K562 (cell line): ENCODE measurements around the gene ALDH16A1. TPM values are rescaled to one million over a fixed set of nuclear protein-coding genes. Genes with fewer than 3 reads are reported as not detected.

Experiments used
- DPF2 ChIP-seq: fragments of 450-650 bp; IDR thresholded peaks from 2 replicates; pipeline ENCODE4 v1.6.1; 2016
- EP400 ChIP-seq: fragments of 450-650 bp; IDR thresholded peaks from 2 replicates; pipeline ENCODE4 v1.6.1; 2017; ENCODE audit warnings: antibody characterized with exemption, mild to moderate bottlenecking, moderate library complexity
- FOXK2 ChIP-seq, 2 experiments: fragments of 450-650 bp; IDR thresholded peaks in 1 of 2; conservative IDR thresholded peaks in 1 of 2; 2 replicates each; pipeline ENCODE4 v1.6.1; 2016; ENCODE audit warnings: low read depth in 2 of 2, mild to moderate bottlenecking in 1 of 2
- FOXM1 ChIP-seq, 2 experiments: fragments of 450-650 bp in 1 of 2; sonication (generic) in 1 of 2; formaldehyde crosslinking in 1 of 2; IDR thresholded peaks; 2 replicates each; pipeline versions ENCODE4 v1.6.1 to v1.9.0; 2017 to 2022; ENCODE audit warnings: low read depth in 2 of 2, mild to moderate bottlenecking in 2 of 2, missing genetic modification reagents in 1 of 2, moderate library complexity in 1 of 2
- GTF2B ChIP-seq: IDR thresholded peaks from 2 replicates; pipeline ENCODE4 v1.6.1; 2011; ENCODE audit not compliant: insufficient read length; ENCODE audit errors: extremely low read depth
- HOMEZ ChIP-seq: fragments of 250-450 bp; sonication (Bioruptor Pico); IDR thresholded peaks from 2 replicates; pipeline ENCODE4 v1.4.0; 2020; ENCODE audit warnings: mild to moderate bottlenecking, moderate library complexity
- KAT2B ChIP-seq: IDR thresholded peaks from one replicate; pipeline ENCODE4 v1.6.1; 2012; ENCODE audit warnings: low read depth, mild to moderate bottlenecking, control low read depth, inconsistent platforms, low read length, moderate library complexity
- OTX1 ChIP-seq: fragments of 450-650 bp; formaldehyde crosslinking; IDR thresholded peaks from 2 replicates; pipeline ENCODE4 v1.4.0; 2022; ENCODE audit warnings: mild to moderate bottlenecking
- PPARD ChIP-seq: fragments of 250-450 bp; sonication (Bioruptor Pico); IDR thresholded peaks from 2 replicates; pipeline ENCODE4 v1.8.0; 2022; ENCODE audit warnings: inconsistent platforms, mild to moderate bottlenecking, moderate library complexity
- SUPT5H ChIP-seq: fragments of 450-650 bp; IDR thresholded peaks from 2 replicates; pipeline ENCODE4 v1.6.1; 2016
- TCFL5 ChIP-seq: fragments of 250-450 bp; sonication (Bioruptor Pico); conservative IDR thresholded peaks from 2 replicates; pipeline ENCODE4 v1.6.1; 2021; ENCODE audit warnings: mild to moderate bottlenecking, moderate library complexity, matching md5 sums
- ZNF12 ChIP-seq: sonication (generic); formaldehyde crosslinking; IDR thresholded peaks from 2 replicates; pipeline ENCODE4 v1.4.0; 2020; ENCODE audit warnings: mild to moderate bottlenecking, missing genetic modification reagents
- ZNF140 ChIP-seq: fragments of 250-450 bp; sonication (Bioruptor Pico); IDR thresholded peaks from 2 replicates; pipeline ENCODE4 v1.8.0; 2021; ENCODE audit warnings: moderate library complexity, mild to moderate bottlenecking, inconsistent platforms
- ZNF639 ChIP-seq, 2 experiments: fragments of 200-800 bp in 1 of 2; sonication (Bioruptor generic) in 1 of 2; sonication (generic) in 1 of 2; formaldehyde crosslinking in 1 of 2; IDR thresholded peaks in 1 of 2; conservative IDR thresholded peaks in 1 of 2; 2 replicates each; pipeline versions ENCODE4 v1.5.0 to v1.6.1; 2016 to 2020; ENCODE audit warnings: missing compliant biosample characterization in 1 of 2, missing genetic modification characterization in 1 of 2, missing genetic modification reagents in 1 of 2
- ZNF77 ChIP-seq: fragments of 250-450 bp; sonication (Bioruptor Pico); IDR thresholded peaks from 2 replicates; pipeline ENCODE4 v1.5.0; 2020
- polyA plus RNA-seq, 8 experiments: library from polyadenylated mRNA; depleted of rRNA in 4 of 8; stranded (reverse) in 5 of 8; unstranded in 3 of 8; fragments of >200 nt; fragmentation: Nextera tagmentation in 2 of 8; fragmentation: Illumina TruSeq in 1 of 8; extraction: Ambion mirVana in 2 of 8; extraction: Trizol in 1 of 8; gene quantifications; 2 replicates each; pipeline versions ENCODE4 v1.2.1 to v1.2.3, GENCODE V29; 2011 to 2014; ENCODE audit warnings: inconsistent platforms in 1 of 8, missing spikeins in 1 of 8
- total RNA-seq, 7 experiments: library from RNA; depleted of rRNA in 6 of 7; stranded (reverse); fragments of >200 nt in 6 of 7; fragmentation: Illumina TruSeq in 2 of 7; extraction: Trizol in 2 of 7; gene quantifications; 2 replicates each; pipeline versions ENCODE4 v1.2.1 to v1.2.3, GENCODE V29; 2011 to 2021; ENCODE audit warnings: low replicate concordance in 1 of 7
- TF ChIP-seq, protein P1 (sequence below): fragments of 450-650 bp; formaldehyde crosslinking; IDR thresholded peaks from 2 replicates; pipeline ENCODE4 v1.4.0; 2020; ENCODE audit warnings: mild to moderate bottlenecking
- TF ChIP-seq, protein P2 (sequence below): fragments of 200-400 bp; formaldehyde crosslinking; IDR thresholded peaks from 2 replicates; pipeline ENCODE4 v1.6.1; 2017; ENCODE audit warnings: mild to moderate bottlenecking, low read depth, low read length, moderate library complexity
- TF ChIP-seq, protein P3 (sequence below): fragments of 250-450 bp; sonication (Bioruptor Pico); IDR thresholded peaks from 2 replicates; pipeline ENCODE4 v1.4.0; 2020; ENCODE audit warnings: mild to moderate bottlenecking

ALDH16A1 gene
- total and polyA plus RNA-seq, 9 of the 15 experiments (the other 6 are each of a cell fraction or from before 2014, with no cell fraction given): 2.2 to 52.2 (median 7.6) TPM

- no peak for TF ChIP-seq HOMEZ (CRISPR knock-in tag)
- peak in 1 of 2 experiments; percentile 92; a peak in 2 of 4 replicates for TF ChIP-seq ZNF639 (CRISPR knock-in tag; conservative IDR thresholded peaks at IDR 0.05 in 1 of 2, IDR thresholded peaks at IDR 0.05 in 1 of 2)
- TF ChIP-seq, protein P1, sequence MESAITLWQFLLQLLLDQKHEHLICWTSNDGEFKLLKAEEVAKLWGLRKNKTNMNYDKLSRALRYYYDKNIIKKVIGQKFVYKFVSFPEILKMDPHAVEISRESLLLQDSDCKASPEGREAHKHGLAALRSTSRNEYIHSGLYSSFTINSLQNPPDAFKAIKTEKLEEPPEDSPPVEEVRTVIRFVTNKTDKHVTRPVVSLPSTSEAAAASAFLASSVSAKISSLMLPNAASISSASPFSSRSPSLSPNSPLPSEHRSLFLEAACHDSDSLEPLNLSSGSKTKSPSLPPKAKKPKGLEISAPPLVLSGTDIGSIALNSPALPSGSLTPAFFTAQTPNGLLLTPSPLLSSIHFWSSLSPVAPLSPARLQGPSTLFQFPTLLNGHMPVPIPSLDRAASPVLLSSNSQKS (CRISPR knock-in tag): no peak
- no peak for TF ChIP-seq GTF2B
- TF ChIP-seq EP400: peak; percentile 85
- TF ChIP-seq, protein P2, sequence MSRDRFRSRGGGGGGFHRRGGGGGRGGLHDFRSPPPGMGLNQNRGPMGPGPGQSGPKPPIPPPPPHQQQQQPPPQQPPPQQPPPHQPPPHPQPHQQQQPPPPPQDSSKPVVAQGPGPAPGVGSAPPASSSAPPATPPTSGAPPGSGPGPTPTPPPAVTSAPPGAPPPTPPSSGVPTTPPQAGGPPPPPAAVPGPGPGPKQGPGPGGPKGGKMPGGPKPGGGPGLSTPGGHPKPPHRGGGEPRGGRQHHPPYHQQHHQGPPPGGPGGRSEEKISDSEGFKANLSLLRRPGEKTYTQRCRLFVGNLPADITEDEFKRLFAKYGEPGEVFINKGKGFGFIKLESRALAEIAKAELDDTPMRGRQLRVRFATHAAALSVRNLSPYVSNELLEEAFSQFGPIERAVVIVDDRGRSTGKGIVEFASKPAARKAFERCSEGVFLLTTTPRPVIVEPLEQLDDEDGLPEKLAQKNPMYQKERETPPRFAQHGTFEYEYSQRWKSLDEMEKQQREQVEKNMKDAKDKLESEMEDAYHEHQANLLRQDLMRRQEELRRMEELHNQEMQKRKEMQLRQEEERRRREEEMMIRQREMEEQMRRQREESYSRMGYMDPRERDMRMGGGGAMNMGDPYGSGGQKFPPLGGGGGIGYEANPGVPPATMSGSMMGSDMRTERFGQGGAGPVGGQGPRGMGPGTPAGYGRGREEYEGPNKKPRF: no peak
- peak; percentile 26 to 54; a peak in 1 of 4 replicates for TF ChIP-seq FOXK2 (conservative IDR thresholded peaks at IDR 0.05 in 1 of 2, IDR thresholded peaks at IDR 0.05 in 1 of 2; ENCODE audit: low read depth in 2 of 2)
- no peak for TF ChIP-seq ZNF140 (CRISPR knock-in tag)
- no peak for TF ChIP-seq FOXM1 (IDR thresholded peaks at IDR 0.05; ENCODE audit: low read depth)
- no peak for TF ChIP-seq FOXM1 (CRISPR knock-in tag; IDR thresholded peaks at IDR 0.05; ENCODE audit: low read depth)
- no peak for TF ChIP-seq KAT2B
- peak; percentile 54 for TF ChIP-seq OTX1 (CRISPR knock-in tag)
- peak; percentile 99 for TF ChIP-seq SUPT5H
- no peak for TF ChIP-seq TCFL5 (CRISPR knock-in tag)
- no peak for TF ChIP-seq ZNF77 (CRISPR knock-in tag)
- 0 out of 2 replicates have a peak, but pooled peaks have one; percentile 42 for TF ChIP-seq ZNF12 (CRISPR knock-in tag)
- no peak for TF ChIP-seq DPF2
- TF ChIP-seq, protein P3, sequence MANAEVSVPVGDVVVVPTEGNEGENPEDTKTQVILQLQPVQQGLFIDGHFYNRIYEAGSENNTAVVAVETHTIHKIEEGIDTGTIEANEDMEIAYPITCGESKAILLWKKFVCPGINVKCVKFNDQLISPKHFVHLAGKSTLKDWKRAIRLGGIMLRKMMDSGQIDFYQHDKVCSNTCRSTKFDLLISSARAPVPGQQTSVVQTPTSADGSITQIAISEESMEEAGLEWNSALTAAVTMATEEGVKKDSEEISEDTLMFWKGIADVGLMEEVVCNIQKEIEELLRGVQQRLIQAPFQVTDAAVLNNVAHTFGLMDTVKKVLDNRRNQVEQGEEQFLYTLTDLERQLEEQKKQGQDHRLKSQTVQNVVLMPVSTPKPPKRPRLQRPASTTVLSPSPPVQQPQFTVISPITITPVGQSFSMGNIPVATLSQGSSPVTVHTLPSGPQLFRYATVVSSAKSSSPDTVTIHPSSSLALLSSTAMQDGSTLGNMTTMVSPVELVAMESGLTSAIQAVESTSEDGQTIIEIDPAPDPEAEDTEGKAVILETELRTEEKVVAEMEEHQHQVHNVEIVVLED (CRISPR knock-in tag): no peak
- TF ChIP-seq PPARD (CRISPR knock-in tag): no peak
These were observed at the start of gene ALDH16A1 (continued) for GRCh38 chr19:49453013-49453756.
